ENCODE measurements around the gene IGIP. TPM values are rescaled to one million over a fixed set of nuclear protein-coding genes. Genes with fewer than 3 reads are reported as not detected.

Gene IGIP
- total and polyA plus RNA-seq, 9 donors = 6.8 to 17.3 (median 12.9) TPM

DNA sequence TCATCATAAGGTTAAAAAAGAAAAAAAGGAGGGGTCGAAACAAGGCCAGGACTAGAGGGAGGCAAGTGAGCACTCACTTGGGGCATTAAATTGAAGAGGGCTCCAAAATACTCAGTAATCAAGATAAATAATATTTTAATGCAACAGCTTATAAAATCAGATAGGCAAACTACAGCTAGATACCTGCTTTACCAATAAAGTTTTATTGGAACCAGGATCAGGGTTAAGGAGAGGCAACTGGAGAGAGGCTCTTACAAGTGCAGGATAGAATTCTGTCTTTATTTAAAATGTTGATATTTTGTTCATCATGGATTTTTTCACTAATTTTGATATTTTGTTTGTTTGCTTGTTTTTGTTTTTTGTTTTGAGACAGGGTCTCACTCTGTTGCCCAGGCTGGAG lies 42.1 kb upstream of the IGIP start:
- Histone ChIP-seq H3K9me3 (no peaks in the 10 kb centered on the region), H3K4me1 (ENCODE audit: insufficient read depth) (no peaks in the 10 kb centered on the region), H3K4me3 (no peak overlapping the region), H3K27ac (no peak overlapping the region), H3K36me3 (no peaks in the 10 kb centered on the region), H3K27me3 (no peaks in the 10 kb centered on the region)
- TF ChIP-seq EP300 (IDR thresholded peaks at IDR 0.05) = no peak
- no peak for TF ChIP-seq POLR2A (IDR thresholded peaks at IDR 0.05)
- TF ChIP-seq, protein P1, sequence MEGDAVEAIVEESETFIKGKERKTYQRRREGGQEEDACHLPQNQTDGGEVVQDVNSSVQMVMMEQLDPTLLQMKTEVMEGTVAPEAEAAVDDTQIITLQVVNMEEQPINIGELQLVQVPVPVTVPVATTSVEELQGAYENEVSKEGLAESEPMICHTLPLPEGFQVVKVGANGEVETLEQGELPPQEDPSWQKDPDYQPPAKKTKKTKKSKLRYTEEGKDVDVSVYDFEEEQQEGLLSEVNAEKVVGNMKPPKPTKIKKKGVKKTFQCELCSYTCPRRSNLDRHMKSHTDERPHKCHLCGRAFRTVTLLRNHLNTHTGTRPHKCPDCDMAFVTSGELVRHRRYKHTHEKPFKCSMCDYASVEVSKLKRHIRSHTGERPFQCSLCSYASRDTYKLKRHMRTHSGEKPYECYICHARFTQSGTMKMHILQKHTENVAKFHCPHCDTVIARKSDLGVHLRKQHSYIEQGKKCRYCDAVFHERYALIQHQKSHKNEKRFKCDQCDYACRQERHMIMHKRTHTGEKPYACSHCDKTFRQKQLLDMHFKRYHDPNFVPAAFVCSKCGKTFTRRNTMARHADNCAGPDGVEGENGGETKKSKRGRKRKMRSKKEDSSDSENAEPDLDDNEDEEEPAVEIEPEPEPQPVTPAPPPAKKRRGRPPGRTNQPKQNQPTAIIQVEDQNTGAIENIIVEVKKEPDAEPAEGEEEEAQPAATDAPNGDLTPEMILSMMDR (IDR thresholded peaks at IDR 0.05) = no peak
- intact Hi-C loops (cut with DNase I) = loop anchor here in 1 of 4 donors (5.0 kb wide), 1 partner anchor 69 kb away; no protein-coding TSS in a partner anchor
- no peak for DNase-seq
- 82 to 95% (median 91%) methylated on average over 1 of the region's 1 CpG for WGBS, 3 donors

DNA sequence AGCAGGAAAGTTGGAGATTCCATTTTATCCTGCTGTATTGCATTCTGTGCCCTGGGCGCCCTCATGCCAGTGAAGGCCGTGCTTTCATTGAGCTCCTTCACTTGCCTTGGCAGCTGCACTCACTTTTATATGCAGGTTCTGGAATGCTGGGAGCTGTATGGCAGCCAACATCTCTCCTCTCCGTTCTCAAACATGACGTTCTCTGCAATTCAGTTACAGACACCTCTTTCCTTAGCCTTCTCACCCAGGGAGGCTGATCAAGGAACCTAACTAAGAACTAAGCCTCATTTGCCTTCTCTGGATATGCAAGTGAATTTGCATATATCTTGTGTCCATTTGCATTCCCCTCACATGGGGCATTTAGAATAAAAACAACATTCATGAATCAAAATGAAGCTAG lies 41.2 kb upstream of the IGIP start:
- intact Hi-C loops (cut with DNase I) = loop anchor here in 1 of 4 donors (5.0 kb wide), 1 partner anchor 68 kb away; no protein-coding TSS in a partner anchor
- WGBS, 3 donors = 19 to 29% (median 24%) methylated on average over 4 of the region's 4 CpGs
- Histone ChIP-seq H3K36me3 (no peaks in the 10 kb centered on the region), H3K27me3 (no peaks in the 10 kb centered on the region), H3K4me1 (ENCODE audit: insufficient read depth) (no peaks in the 10 kb centered on the region), H3K9me3 (no peaks in the 10 kb centered on the region), H3K4me3 (no peak overlapping the region), H3K27ac (no peak overlapping the region)
- TF ChIP-seq EP300 (IDR thresholded peaks at IDR 0.05) (no peak), POLR2A (IDR thresholded peaks at IDR 0.05) (no peak)
- TF ChIP-seq, protein P1 (IDR thresholded peaks at IDR 0.05) = no peak
- DNase-seq = no peak

DNA sequence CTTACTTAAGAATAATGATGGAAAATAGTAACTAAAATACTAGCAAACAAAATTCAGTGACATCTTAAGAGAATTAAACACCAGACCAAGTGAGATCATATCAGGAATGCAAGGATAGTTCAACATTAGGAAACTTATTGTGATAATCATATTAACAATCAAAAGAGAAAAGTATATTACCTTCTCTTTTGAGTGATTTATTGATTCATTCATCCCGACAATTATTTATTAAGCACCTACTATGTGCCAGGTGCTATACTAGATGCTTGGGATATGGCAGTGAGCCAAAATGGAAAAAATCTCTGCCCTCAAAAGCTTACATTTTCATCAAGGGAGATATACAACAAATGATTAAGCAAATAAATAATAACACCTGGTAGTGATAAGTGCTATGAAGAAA lies 35.5 kb upstream of the IGIP start:
- TF ChIP-seq, protein P1 (IDR thresholded peaks at IDR 0.05) = no peak
- no peak for TF ChIP-seq POLR2A (IDR thresholded peaks at IDR 0.05)
- no peak for TF ChIP-seq EP300 (IDR thresholded peaks at IDR 0.05)
- Histone ChIP-seq H3K36me3 (no peaks in the 10 kb centered on the region), H3K27ac (no peak overlapping the region), H3K9me3 (no peaks in the 10 kb centered on the region), H3K27me3 (no peaks in the 10 kb centered on the region), H3K4me3 (no peak overlapping the region), H3K4me1 (ENCODE audit: insufficient read depth) (no peaks in the 10 kb centered on the region)
- WGBS, 3 donors = 77 to 89% (median 79%) methylated on average over 1 of the region's 1 CpG
- DNase-seq = no peak
- intact Hi-C loops (cut with DNase I) = no loop called here

DNA sequence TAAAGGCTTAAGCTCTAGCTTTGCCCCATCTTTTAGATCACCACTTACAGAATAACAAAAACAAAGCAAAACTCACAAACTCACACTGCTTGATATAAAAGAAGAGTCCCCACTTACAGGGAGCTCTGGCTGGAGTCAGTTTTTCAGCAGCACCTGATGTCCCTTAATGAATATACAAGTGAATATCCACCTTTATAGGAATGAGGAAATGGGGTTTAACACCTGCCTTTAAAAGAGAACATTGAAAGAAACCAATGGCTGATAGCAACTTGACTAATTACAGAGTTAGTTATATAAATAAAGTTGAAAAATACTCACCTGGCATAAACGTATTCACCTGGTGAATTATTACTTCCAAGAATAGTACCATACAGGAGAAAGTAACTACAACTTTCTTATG lies 32.6 kb upstream of the IGIP start:
- TF ChIP-seq POLR2A (IDR thresholded peaks at IDR 0.05) = no peak
- no peak for TF ChIP-seq EP300 (IDR thresholded peaks at IDR 0.05)
- TF ChIP-seq, protein P1 (IDR thresholded peaks at IDR 0.05) = no peak
- no peaks in the 10 kb centered on the region for H3K9me3 ChIP-seq
- WGBS, 3 donors = 44 to 76% (median 58%) methylated on average over 1 of the region's 1 CpG
- no peaks in the 10 kb centered on the region for H3K27me3 ChIP-seq
- intact Hi-C loops (cut with DNase I) = no loop called here
- no peaks in the 10 kb centered on the region for H3K4me1 ChIP-seq (ENCODE audit: insufficient read depth)
- no peak for DNase-seq
- H3K27ac ChIP-seq = no peak overlapping the region
- no peaks in the 10 kb centered on the region for H3K36me3 ChIP-seq
- H3K4me3 ChIP-seq = no peak overlapping the region
